Measurements from ENCODE around the gene COX19.

- TF ChIP-seq CTCF (optimal IDR thresholded peaks at IDR 0.05 in 1 of 3, IDR thresholded peaks at IDR 0.05 in 1 of 3, conservative IDR thresholded peaks at IDR 0.05 in 1 of 3; ENCODE audit: extremely low read depth in 1 of 3, insufficient read depth in 2 of 3, low read length in 3 of 3), result no peak
- no peak for TF ChIP-seq EZH2 (IDR thresholded peaks at IDR 0.05; ENCODE audit: low read length)
These were observed 57.9 kb downstream of the COX19 start for GRCh38 chr7:917255-918117.

Data from keratinocyte (primary cell).